HG02678 (cell line): ENCODE measurements around the gene LMO1.

Experiments used
- ATAC-seq: cut with Tn5 transposase; IDR thresholded peaks from one replicate; pipeline ENCODE4 v1.9.1; 2021; ENCODE audit warnings: mild to moderate bottlenecking, moderate library complexity; ENCODE audit not compliant: unreplicated experiment

Gene LMO1

GRCh38 chr11:8288824-8289491 lies 25.3 kb upstream of the LMO1 start:
- no peak for ATAC-seq

GRCh38 chr11:8288166-8288772 lies 24.6 kb upstream of the LMO1 start:
- ATAC-seq = no peak

DNA sequence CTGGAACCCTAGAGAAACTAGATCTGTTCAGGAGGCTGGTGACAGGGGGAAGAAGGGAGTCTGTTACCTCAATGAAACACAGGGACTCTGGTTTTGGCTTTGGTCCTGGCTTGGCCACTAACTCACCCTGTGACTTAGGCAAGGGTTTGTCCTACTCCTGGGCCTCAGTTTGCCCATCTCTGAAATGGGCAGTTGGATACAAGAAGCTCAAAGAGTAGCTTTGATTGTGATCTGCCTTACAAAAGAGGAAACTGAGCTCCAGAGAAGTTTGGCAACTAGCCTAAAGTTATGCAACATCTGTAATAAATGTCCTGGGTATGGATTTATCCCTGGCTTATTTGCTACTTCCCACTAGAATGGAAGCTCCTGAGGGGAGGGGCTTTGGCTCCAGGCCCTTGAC lies 24.0 kb upstream of the LMO1 start:
- no peak for ATAC-seq

DNA sequence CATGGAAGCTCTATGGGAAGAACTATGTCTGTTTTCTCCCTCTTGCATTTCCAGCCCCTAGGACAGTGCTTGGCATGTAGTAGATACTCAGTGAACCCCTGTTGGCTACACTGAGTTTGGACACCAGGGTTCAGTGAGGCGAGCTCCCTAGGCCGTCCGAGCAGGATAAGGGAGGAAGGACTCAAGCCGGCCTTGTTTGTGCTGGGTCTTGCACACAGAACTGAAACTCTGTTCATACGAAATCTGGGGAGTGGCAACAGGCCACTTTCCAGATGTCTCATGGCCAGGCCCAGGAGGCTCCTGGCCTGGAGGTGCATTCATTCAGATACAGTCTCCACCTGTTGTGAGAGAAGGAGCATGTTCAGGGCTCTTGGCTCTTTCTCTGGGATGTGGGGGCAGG lies 23.6 kb upstream of the LMO1 start:
- no peak for ATAC-seq

DNA sequence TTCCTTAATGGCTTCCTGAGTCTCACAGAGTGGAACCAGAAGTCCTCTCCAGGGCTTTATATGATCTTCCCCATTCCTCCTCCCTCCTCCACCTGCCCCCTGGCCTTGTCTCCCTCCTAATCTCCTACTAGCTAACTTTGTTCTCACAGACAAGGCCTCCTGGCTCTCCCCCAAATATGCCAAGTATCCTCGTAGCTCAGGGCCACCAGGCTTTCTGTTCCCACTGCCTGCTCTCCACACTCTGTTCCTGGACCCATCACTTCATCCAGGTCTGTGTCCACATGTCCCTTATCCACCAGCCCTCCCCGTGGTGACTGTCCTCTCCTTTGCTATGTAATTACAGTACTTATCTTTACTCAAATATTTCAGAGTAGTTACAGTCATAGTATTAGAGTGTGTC lies 23.2 kb upstream of the LMO1 start:
- no peak for ATAC-seq

GRCh38 chr11:8285796-8286195 lies 22.1 kb upstream of the LMO1 start:
- ATAC-seq = no peak

DNA sequence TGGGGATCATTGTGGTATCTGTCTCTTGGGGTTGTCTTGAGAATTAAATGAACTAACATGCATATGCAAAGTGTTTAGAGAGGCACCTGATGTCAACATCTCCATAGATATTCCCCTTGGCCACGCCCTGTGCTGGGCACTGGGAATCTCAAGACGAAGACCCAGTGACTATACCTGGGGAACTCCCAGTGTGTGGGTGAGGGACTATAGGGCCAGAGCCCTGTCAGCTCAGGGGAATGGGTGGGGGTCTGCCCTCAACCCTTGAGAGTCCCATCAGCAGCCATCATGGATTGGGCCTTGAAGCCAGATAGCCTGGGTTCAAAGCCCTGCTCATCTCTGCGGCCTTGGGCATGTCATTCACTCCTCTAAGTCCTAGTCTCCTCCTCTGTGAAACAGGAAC lies 21.6 kb upstream of the LMO1 start:
- ATAC-seq = no peak

- no peak for ATAC-seq
These were observed 20.0 kb upstream of the LMO1 start for GRCh38 chr11:8283465-8284230.

DNA sequence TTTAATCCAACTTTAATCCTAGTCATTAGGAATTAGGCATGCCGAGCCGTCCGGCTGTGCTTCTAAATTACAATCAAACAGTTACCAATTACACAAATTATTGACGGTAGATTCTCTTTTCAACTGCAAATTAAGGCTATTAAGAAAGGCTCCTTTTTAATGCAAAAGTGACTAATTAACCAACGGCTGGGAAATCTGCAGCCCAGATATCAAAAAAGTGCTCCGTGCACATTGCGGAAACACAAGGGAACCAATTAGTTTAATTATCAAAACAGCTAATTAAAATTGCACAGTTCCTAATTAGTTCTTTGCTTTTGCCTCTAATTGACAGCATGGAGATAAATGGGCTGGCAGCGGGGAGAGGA lies 19.4 kb upstream of the LMO1 start:
- no peak for ATAC-seq

GRCh38 chr11:8282631-8283030 lies 19.0 kb upstream of the LMO1 start:
- ATAC-seq = no peak

DNA sequence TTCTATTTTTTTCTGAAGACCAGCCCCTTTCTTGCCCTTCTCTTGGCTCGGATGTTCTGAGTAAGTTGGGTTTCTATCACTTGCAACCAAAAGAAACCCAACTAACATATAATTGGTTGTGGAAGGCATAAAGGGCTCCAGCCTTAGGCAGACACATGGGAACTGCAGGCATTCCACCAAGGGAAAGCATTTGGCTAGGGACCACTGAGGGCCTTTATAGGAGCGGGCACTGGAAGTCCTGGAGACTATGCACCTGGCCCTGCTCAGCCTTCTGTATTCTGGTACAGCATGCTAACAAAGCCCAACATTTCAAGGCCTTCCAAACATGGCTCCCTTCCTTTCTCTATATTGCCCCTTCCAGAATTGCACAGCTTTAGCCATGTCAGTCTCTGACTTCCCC lies 17.6 kb upstream of the LMO1 start:
- no peak for ATAC-seq

- no peak for ATAC-seq
These were observed 14.0 kb upstream of the LMO1 start for GRCh38 chr11:8277691-8278090.

- no peak for ATAC-seq
These were observed 12.8 kb upstream of the LMO1 start for GRCh38 chr11:8276528-8276927.

- ATAC-seq = no peak
These were observed 9.6 kb upstream of the LMO1 start for GRCh38 chr11:8273287-8273686.

DNA sequence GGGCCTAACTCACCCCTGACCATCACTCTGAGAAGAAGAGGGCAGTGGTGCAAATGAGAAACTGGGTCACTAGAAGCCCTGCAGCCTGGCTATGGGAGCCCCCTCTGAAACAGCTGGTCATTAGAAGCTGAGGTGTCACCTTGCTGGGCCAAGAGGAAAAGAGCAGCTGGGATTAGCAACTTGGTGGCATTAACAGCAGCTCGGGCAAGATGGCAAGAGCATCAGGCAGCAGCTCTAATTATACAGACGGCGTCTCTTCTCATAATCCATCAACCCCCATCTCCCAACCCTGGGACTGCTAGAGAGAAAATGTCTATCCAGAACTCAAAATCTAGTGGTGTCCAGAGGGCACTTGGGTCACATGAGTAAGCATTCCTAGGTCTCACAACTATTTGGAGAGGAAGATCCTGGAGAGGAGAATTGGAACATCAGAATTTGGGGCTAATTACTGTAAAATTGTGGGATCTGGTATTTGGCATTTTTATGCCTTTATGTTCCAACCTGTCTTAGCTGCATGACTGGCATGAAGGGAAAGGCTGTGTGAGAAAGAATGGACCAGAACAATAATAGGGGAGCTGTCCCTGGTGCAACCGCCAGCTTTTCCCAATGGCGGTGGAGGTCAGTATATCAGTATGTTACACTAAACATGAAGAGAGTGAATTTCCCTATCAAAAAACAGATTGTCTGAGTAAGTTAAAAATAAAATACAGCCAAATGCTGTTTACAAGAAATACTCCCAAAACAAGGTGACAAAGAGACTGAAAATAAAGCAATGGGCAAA lies 7.6 kb upstream of the LMO1 start:
- no peak for ATAC-seq

DNA sequence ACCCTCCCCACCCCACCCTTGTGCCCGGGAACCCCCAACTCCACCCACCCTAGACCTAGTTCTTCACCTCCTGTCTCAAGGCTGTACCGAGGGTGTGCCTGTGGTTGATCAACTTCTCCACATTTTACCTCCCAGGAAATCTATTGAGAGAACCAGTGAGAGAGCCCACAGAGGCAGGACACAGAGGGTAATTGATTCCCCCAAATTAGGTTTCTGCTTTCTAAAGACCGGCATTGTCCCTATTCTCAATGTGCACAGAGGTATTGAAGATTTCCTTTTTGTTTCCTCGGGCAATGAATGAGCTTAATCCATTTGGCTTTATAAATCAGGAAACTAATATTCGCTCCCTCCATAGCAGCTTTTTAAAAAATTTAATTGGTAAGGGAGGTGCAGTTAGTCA lies 6.0 kb upstream of the LMO1 start:
- ATAC-seq = no peak

GRCh38 chr11:8268530-8269400 lies 5.1 kb upstream of the LMO1 start:
- ATAC-seq = no peak

DNA sequence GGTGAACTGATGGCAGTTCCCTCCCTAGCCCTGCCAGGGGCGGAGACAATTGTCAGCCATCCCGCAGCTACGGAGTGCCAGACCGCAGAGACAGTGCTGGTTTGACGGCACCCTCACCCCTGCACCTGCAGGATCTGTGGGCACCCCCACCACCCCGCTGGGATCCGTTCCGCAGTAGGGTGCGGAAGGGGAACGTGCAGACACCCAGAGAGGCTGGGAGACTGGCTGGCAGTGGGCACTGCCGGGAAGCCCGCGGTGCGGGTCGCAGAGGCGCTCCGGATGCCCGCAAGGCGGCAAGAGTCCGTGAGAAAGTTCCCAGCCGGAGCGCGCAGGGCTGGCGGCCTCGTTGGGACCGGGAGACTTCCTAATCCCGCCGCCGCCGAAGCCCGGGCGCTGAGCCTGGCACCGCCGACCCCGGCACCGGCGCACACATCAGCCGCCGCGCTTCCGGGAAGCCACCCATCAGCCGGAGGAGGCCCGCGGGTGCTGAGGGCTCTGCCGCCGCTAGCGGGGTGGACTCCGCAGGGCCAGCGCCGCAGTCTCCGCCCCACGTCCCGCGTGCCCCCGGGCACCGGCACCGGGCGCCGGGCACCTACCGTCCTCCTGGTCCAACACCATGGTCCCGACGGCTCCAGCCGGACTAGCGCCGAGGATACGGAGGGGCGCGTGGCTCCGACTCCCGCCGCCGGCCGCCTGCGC lies 4.3 kb upstream of the LMO1 start:
- no peak for ATAC-seq

DNA sequence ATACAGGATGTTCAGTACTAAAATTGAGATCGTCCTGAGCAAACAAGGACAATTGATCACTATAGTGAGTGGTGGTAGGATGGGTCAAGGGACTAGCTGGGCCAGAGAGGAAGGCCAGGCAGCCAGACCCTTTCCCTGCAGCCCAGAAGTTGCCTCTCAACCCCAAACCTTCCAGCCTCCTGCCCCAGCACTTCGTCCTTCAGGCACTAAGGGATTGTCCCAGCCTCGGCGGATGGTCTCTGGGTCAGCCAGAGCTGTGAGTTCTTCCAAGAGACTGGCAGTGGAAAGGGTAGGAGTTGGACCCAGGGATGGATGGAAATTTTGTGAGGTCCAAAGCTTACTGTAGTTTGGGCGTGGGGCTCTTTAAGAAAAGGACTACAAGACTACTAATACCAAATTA lies 3.6 kb upstream of the LMO1 start:
- no peak for ATAC-seq
